22Rv1 (cell line): ENCODE results near the gene PCDHGA9.

ENCODE experiments used
- CTCF ChIP-seq: fragments of 450-650 bp; IDR thresholded peaks from 2 replicates; pipeline ENCODE4 v1.5.1; 2017; ENCODE audit warnings: mild to moderate bottlenecking
- ZFX ChIP-seq: fragments of 450-650 bp; IDR thresholded peaks from 2 replicates; pipeline ENCODE4 v1.6.1; 2017; ENCODE audit warnings: antibody characterized with exemption, borderline replicate concordance

- no peak for TF ChIP-seq CTCF
- no peak for TF ChIP-seq ZFX
Measured at GRCh38 chr5:141419074-141419880, 16.7 kb downstream of the PCDHGA9 start.
